Muscle of leg (tissue), 11 donors: ENCODE results near the gene CCN2. TPM values are rescaled to one million over a fixed set of nuclear protein-coding genes. Genes with fewer than 3 reads are reported as not detected.
"Not testable (repeated sequence)": the region's sequence is repeated elsewhere in the genome, so short reads cannot be mapped to it uniquely, and the experiment has no call there.

Experiments used
- DNase-seq: peaks from one replicate; pipeline ENCODE4 v3.0.0; 2013
- H3K27ac ChIP-seq: one replicate; pipeline ENCODE4 v1.5.1; 2013; ENCODE audit warnings: mild to moderate bottlenecking, low read length, control low read depth
- H3K27me3 ChIP-seq: one replicate; pipeline ENCODE4 v1.6.1; 2013; ENCODE audit warnings: low read length; ENCODE audit not compliant: control insufficient read depth, insufficient read depth
- H3K36me3 ChIP-seq: one replicate; pipeline ENCODE4 v1.6.1; 2013; ENCODE audit warnings: low read length; ENCODE audit not compliant: control insufficient read depth, insufficient read depth
- H3K4me1 ChIP-seq: one replicate; pipeline ENCODE4 v1.6.1; 2013; ENCODE audit warnings: low read length; ENCODE audit not compliant: control insufficient read depth, insufficient read depth
- H3K4me3 ChIP-seq: one replicate; pipeline ENCODE4 v1.5.1; 2013; ENCODE audit warnings: low read length, control low read depth
- H3K9me3 ChIP-seq: replicated peaks from 2 replicates; pipeline ENCODE4 v1.6.1; 2013; ENCODE audit warnings: low read depth, low read length; ENCODE audit not compliant: control insufficient read depth
- WGBS: methylation state at CpG from one replicate; pipeline ENCODE4 v1.1.5; 2013; ENCODE audit warnings: missing lambda C conversion rate; ENCODE audit not compliant: insufficient coverage; 5-methylcytosine and 5-hydroxymethylcytosine counted together
- polyA plus RNA-seq, 8 donors: library from polyadenylated mRNA; unstranded; fragments of 120-200 nt; gene quantifications; one replicate each; pipeline versions ENCODE4 v1.2.1 to v1.2.3, GENCODE V29; 2013; ENCODE audit warnings: inconsistent platforms in 1 of 8, low replicate concordance in 1 of 8; ENCODE audit not compliant: insufficient read length in 8 of 8, insufficient read depth in 1 of 8
- total RNA-seq: library from RNA; stranded (reverse); fragments of 120-200 nt; gene quantifications from one replicate; pipeline ENCODE4 v1.2.4, GENCODE V29; 2013

Gene CCN2
- total and polyA plus RNA-seq, 9 donors: 16.0 to 86.5 (median 34.3) TPM

DNA sequence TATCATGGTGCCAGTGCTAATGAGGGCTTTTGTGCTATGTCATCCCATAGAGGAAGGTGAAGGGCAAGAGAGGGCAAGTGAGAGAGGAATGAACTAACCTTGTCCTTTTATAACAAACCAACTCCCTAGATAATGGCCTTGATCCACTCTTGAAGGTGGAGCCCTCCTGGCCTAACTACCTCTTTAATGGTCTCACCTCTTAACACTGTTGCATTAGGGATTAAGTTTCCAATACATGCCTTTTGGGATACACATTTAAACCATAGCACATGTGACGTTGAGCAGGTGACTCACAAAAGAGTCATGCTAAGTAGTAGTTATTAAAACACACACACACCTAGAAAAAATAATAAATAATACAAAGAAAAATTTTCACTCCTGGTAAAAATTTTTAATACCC, 36.9 kb downstream of the CCN2 start:
- no CpG with 5 or more reads among the region's 1 CpG for WGBS
- Histone ChIP-seq H3K4me3 (no peak overlapping the region), H3K4me1 (no peaks in the 10 kb centered on the region), H3K27me3 (no peaks in the 10 kb centered on the region), H3K27ac (no peak overlapping the region), H3K36me3 (no peaks in the 10 kb centered on the region), H3K9me3 (no peaks in the 10 kb centered on the region)
- DNase-seq: no peak

DNA sequence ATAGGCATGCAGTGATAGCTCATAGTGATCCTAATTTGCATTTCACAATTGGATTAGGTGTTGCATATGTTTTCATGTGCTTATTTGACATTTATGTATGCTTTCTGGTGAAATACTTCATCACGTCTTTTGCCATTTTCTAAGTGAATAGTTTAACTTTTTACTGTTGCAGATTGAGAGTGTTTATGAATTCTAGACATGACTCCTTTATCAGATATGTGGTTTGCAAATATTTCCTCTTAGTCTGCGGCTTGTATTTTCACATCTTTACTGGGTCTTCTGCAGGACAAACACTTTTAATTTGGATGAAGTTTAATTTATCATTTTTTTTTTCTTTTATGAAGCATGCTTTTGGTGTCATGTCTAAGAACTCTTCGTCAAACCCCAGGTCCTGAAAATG, 39.2 kb downstream of the CCN2 start:
- no CpG with 5 or more reads among the region's 3 CpGs for WGBS
- Histone ChIP-seq H3K4me3 (no peak overlapping the region), H3K4me1 (no peaks in the 10 kb centered on the region), H3K27ac (no peak overlapping the region), H3K27me3 (no peaks in the 10 kb centered on the region), H3K36me3 (no peaks in the 10 kb centered on the region), H3K9me3 (no peaks in the 10 kb centered on the region)
- no peak for DNase-seq

DNA sequence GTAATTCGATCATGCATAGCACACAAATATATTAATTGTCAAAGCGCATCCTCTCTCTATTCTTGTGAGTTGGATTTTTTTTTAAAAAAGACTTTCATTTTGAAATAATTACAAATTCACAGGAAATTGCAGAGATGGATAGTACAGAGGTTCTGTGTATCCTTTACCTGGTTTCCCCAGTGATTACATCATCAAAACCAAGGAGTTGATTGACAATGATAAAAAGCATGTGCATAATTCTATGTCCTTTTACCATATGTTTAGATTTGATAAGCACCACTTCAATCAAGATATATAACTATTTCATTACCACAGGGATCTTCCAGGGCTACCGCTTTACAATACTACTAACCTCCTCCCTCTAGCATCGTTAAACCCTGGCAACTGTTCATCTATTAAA, 40.2 kb downstream of the CCN2 start:
- Histone ChIP-seq H3K4me3 (no peak overlapping the region), H3K27me3 (no peaks in the 10 kb centered on the region), H3K4me1 (no peaks in the 10 kb centered on the region), H3K9me3 (no peaks in the 10 kb centered on the region), H3K27ac (no peak overlapping the region), H3K36me3 (no peaks in the 10 kb centered on the region)
- no CpG with 5 or more reads among the region's 4 CpGs for WGBS
- no peak for DNase-seq

DNA sequence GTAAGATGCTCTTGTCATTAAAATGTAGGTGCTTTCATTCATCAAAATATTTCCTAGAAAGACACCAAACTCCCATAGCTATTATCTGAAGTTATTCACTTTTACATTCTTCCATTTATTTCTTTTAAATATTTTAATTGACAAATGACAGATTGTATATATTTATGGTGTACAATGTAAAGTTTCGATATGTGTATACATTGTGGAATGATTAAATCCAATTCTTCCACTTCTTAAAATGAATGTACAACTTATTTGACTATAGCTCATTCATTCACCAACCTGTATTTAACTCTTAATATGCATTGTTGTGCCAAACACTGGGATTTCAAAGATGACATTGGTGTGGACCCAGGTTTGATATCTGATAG, 41.0 kb downstream of the CCN2 start:
- Histone ChIP-seq H3K4me3 (no peak overlapping the region), H3K27me3 (no peaks in the 10 kb centered on the region), H3K27ac (no peak overlapping the region), H3K4me1 (no peaks in the 10 kb centered on the region), H3K36me3 (no peaks in the 10 kb centered on the region), H3K9me3 (no peaks in the 10 kb centered on the region)
- WGBS: no CpG with 5 or more reads among the region's 1 CpG
- no peak for DNase-seq

DNA sequence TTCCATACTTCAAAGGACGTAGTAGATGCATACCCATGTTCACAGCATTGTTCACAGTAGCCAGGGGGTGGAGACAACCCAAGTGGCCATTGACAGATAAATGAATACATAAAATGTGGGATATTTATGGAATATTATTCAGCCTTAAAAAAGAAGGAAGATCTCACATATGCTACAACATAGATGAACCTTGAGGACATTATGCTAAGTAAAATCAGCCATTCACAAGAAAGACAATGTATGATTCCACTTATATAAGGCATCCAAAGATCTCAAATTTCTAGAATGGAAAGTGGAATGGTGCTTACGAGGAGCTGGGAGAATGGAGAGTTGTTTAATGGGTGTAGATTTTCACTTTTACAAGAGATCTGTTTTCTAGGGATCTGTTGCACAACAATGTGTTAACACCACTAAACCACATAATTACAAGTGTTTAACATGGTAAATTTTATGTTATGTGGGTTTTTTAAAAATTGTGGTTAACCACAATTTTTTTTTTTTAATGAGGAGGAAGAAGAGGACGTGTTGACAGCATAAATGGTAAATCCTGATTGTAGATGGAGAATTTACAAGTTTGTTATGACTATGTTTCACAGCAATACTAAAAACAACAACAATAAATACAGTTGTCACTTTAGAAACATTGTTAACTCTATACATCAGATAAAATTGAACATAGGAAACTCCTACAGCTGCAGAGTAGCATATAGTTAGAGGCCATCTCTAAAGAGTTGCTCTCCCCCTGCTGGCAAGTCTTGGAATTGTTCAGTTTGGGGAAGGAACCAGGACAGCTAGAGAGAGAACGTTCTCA, 41.6 kb downstream of the CCN2 start:
- H3K27ac ChIP-seq: no peak overlapping the region
- peak; percentile 89 for DNase-seq
- no peaks in the 10 kb centered on the region for H3K27me3 ChIP-seq
- H3K9me3 ChIP-seq: no peaks in the 10 kb centered on the region
- H3K4me3 ChIP-seq: no peak overlapping the region
- H3K4me1 ChIP-seq: no peaks in the 10 kb centered on the region
- no peaks in the 10 kb centered on the region for H3K36me3 ChIP-seq
- WGBS: no CpG with 5 or more reads among the region's 4 CpGs

DNA sequence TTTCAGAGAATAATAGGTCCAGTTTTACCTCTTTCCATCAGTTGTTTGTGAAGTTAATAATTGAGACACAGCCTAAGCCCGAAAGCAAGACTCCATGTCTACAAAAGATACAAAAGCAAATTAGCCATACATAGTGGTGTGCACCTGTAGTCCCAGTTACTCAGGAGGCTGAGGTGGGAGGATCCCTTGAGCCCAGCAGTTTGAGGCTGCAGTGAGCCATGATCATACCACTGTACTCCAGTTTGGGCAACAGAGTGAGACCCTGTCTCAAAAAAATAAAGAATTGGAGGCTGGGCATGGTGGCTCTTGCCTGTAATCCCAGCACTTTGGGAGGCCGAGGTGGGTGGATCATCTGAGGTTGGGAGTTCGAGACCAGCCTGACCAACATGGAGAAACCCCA, 42.4 kb downstream of the CCN2 start:
- H3K27me3 ChIP-seq, H3K36me3 ChIP-seq, H3K27ac ChIP-seq, H3K4me1 ChIP-seq, H3K9me3 ChIP-seq, H3K4me3 ChIP-seq, DNase-seq: not testable (repeated sequence)
- no CpG with 5 or more reads among the region's 3 CpGs for WGBS

DNA sequence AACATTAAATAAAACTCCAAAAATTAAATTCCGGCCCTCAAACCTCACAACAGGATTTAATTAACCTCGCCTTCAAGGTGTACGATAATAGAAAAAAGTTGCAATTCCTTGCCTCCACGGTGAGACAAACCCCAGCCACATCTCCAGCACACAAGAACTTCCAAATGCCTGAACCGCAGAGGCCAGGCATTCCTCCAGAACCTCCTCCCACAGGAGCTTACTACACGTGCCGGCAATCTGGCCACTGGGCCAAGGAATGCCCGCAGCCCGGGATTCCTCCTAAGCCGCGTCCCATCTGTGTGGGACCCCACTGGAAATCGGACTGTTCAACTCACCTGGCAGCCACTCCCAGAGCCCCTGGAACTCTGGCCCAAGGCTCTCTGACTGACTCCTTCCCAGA, 47.4 kb downstream of the CCN2 start:
- not testable (repeated sequence) for H3K27ac ChIP-seq, H3K4me1 ChIP-seq, H3K4me3 ChIP-seq, H3K27me3 ChIP-seq, H3K9me3 ChIP-seq, DNase-seq, H3K36me3 ChIP-seq
- 71% methylated on average over 3 of the region's 12 CpGs for WGBS

DNA sequence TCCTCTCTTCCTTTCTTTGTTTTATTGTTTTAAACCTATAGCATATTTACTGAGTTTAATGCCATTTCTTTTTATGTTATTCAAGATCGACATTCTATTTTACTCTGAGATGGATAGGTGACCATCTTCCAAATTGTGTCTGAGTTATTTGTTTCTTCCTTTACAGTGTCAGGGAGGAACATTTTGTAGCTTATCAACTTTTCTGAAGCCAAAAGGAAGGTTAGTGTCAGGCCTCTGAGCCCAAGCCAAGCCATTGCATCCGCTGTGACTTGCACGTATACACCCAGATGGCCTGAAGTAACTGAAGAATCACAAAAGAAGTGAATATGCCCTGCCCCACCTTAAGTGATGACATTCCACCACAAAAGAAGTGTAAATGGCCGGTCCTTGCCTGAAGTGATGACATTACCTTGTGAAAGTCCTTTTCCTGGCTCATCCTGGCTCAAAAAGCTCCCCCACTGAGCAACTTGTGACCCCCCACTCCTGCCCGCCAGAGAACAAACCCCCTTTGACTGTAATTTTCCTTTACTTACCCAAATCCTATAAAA, 49.8 kb downstream of the CCN2 start:
- H3K36me3 ChIP-seq, H3K4me3 ChIP-seq, H3K27ac ChIP-seq, DNase-seq, H3K9me3 ChIP-seq, H3K4me1 ChIP-seq, H3K27me3 ChIP-seq: not testable (repeated sequence)
- 82% methylated on average over 4 of the region's 5 CpGs for WGBS

DNA sequence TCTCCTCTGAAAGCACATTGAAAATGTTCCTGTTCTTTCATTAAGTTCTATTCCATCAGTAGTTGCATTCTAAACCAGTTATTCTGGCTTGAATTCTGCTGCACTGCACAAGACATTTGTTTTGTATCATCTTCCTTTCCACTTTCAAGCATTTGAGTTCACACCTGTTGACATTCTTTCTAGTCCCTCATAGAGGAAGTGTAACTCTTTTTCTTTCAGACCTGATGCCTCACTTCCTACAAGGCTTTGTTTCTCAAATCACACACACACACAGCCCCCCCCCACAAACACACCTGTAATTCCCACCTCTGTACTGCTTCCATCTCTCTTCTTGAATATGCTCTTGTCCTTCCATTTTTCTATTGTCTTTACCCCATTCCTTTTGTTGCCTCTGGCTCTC, 50.9 kb downstream of the CCN2 start:
- Histone ChIP-seq H3K27me3 (no peaks in the 10 kb centered on the region), H3K36me3 (no peaks in the 10 kb centered on the region), H3K4me1 (no peaks in the 10 kb centered on the region), H3K9me3 (peaks cover 2% of the 10 kb centered on the region), H3K4me3 (no peak overlapping the region), H3K27ac (no peak overlapping the region)
- DNase-seq: no peak

DNA sequence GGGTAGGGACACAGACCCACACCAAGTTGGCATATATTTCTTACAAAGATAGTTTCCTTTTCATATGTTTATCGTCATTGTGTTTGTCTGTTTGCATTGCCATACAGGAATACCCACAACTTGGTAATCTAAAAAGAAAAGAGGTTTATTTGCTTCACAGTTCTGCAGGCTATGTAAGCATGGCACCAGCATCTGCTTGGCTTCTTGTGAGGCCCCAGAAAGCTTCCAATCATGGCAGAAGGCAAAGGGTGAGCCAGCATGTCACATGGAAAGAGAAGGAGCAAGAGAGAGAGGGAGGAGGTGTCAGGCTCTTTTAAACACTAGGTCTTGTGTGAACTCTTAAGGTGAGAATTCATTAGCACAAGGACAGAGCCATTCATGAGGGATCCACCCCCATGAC, 52.5 kb downstream of the CCN2 start:
- no CpG with 5 or more reads among the region's 1 CpG for WGBS
- no peak for DNase-seq
- H3K4me1 ChIP-seq: no peaks in the 10 kb centered on the region
- no peak overlapping the region for H3K4me3 ChIP-seq
- H3K36me3 ChIP-seq: no peaks in the 10 kb centered on the region
- no peaks in the 10 kb centered on the region for H3K27me3 ChIP-seq
- H3K9me3 ChIP-seq: peaks cover 2% of the 10 kb centered on the region
- H3K27ac ChIP-seq: no peak overlapping the region
